ENCODE data around the gene RNF213.
"Not testable (repeated sequence)": the region's sequence is repeated elsewhere in the genome, so short reads cannot be mapped to it uniquely, and the experiment has no call there.

RNF213 gene

GRCh38 chr17:80253631-80254395 is 6.8 kb upstream of the RNF213 start:
- no peak for DNase-seq

DNA sequence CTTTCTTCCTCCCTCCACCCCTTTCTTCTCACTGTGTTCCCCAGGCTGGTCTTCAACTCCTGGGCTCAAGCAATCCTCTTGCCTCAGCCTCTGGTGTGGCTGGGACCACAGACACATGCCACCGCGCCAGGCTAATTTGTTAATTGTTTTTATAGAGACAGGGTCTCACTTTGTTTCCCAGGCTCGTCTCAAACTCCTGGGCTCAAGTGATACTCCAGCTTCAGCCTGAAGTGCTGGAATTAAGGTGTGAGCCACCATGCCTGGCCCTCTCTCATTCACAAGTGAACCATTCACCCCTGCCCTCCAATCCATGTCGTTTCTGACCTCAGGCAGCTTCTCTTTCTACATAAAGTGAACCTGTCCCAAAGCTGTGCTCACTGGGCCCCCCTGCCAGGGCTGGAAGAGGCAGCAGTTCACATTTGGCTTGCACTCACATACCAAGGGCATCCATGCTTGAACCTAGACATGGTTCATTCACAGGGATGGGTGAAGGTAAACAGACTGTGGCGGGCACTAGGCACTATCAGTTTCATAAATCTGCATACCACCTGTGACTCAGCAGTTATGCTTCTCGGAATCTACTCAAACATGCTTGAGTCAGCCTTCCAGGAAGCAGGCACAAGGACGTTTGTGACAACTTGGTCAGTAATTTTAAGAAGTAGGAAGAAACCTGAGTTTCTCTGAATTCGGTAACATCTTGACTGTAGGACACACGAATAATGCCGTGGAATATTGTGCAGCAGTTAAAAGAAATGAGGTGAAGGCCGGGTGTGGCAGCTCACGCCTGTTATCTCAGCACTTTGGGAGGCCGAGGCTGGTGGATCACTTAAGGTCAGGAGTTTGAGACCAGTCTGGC is 6.0 kb upstream of the RNF213 start:
- peak; percentile 68 to 79 for DNase-seq

DNA sequence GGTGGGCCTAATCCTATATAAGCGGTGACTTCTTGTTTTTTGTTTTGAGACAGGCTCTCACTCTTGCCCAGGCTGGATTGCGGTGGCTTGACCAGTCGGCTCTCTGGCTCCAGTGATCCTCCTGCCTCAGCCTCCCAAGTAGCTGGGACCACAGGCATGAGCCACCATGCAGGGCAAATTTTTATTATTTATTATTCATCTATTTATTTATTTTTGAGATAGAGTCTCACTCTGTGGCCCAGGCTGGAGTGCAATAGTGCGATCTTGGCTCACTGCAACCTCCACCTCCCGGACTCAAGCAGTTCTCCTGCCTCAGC is 4.7 kb upstream of the RNF213 start:
- DNase-seq, result no peak

DNA sequence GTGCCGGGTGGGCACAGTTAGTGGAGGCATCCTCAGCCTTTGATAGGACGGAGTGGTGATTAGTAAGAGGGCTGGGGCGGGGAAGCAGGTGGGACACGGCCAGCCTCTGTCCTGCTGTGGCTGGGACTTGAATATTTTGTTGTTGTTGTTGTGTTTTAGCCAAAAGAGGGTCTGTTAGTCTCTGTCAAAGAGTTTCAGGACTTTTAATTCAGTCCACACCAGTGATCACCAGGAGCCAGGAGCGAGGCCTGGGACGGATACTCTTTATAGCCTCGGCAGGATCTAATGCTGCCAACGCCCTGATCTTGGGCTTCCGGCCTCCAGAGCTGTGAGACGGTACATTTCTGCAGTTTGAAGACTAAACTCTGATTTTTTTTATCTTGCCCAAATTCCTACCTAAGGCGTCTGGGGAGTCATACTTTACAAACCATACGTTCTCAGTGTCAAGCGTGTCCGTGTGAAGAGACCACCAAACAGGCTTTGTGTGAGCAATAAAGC is 2.9 kb upstream of the RNF213 start:
- no peak for DNase-seq

GRCh38 chr17:80258296-80258695 is 2.4 kb upstream of the RNF213 start:
- not testable (repeated sequence) for DNase-seq

GRCh38 chr17:80259457-80260068 is 1.1 kb upstream of the RNF213 start:
- DNase-seq, result no peak

- DNase-seq, result peak; percentile 81 to 83
These were observed 550 bp upstream of the RNF213 start for GRCh38 chr17:80260069-80260535.

- DNase-seq, result peak; percentile 74 to 83
These were observed 675 bp downstream of the RNF213 start for GRCh38 chr17:80261159-80261894.

DNA sequence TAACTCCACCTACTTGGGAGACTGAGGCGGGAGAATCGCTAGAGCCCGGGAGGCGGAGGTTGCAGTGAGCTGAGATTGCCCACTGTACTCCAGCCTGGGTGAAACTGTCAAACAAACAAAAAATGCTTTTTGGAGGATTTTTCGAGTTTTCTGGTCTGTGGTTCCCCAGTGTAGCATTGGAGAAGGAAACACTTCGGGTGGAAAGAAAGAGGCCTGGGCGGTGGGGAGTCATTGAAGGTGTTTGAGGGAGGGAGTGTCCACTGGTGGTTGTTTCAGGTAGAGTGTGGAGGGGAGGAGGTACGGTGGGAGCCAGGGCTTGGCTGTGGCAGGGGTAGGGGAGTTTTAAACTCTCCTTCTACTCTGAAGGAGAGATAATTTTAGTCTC is 1.2 kb downstream of the RNF213 start:
- no peak for DNase-seq

GRCh38 chr17:80262291-80262690 is 1.6 kb downstream of the RNF213 start:
- DNase-seq, result no peak

DNA sequence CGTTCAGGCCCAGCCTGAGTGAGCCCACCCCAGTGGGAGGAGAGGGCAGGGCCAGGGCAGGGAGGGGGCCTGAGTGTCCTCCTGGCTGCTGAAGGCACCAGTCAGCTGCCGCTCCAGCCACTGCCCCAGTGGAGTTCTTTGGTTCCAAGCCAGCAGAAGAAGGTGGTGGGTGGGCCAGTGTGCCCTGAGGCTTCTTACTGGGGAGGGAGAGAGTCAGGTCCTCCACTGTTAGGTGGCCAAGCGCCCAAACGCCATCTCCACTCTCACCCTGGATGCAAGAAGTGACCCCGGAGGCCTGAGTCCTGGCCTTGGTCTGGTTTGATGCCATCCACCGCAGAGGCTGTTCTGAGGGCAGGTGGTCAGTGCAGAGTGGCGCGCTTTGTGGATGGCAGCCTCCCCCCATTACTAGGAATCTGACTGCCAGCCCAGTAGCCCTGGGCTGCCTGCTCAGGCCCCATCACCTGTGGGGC is 2.2 kb downstream of the RNF213 start:
- no peak for DNase-seq

DNA sequence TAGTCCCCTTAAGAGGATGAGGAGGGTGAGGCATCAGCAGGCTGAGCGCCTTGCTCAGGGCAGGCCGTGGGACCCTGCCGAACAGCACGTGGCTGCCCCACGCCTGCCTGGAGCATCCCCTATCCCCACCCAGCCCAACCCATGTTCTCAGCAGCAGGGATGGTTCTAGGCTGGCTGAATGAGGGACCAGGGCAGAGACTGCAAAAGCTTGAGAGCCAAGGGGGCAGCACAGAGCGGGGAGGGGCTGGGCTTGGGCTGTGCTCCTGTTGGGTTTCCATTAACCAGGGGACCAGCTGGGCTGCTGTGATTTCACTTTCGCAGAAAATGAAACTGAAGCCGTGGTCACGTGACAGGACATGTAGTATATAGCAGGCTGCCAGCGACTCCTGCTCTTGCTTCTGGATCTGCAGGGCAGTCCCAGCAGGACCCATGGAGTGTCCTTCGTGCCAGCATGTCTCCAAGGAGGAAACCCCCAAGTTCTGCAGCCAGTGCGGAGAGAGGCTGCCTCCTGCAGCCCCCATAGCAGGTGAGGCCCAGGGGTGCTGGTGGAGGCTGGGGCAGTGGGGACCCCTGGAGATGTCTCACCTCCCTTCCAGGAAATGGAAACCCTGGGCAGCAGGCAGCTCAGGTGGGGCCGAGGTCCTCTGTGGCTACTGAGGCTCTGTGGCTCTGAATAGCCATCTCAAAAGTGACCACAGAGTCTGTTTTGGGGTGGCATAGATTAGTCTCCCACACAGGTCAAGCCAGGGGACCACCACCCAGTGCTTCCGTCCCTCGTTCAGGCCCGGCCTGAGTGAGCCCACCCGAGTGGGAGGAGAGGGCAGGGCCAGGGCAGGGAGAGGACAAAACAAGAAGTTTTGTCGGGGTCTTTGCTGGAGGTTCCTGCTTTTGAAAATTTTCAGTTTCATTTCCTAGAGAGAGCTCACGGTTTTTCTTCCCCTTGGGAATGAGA is 2.9 kb downstream of the RNF213 start:
- peak; percentile 87 to 90 for DNase-seq

DNA sequence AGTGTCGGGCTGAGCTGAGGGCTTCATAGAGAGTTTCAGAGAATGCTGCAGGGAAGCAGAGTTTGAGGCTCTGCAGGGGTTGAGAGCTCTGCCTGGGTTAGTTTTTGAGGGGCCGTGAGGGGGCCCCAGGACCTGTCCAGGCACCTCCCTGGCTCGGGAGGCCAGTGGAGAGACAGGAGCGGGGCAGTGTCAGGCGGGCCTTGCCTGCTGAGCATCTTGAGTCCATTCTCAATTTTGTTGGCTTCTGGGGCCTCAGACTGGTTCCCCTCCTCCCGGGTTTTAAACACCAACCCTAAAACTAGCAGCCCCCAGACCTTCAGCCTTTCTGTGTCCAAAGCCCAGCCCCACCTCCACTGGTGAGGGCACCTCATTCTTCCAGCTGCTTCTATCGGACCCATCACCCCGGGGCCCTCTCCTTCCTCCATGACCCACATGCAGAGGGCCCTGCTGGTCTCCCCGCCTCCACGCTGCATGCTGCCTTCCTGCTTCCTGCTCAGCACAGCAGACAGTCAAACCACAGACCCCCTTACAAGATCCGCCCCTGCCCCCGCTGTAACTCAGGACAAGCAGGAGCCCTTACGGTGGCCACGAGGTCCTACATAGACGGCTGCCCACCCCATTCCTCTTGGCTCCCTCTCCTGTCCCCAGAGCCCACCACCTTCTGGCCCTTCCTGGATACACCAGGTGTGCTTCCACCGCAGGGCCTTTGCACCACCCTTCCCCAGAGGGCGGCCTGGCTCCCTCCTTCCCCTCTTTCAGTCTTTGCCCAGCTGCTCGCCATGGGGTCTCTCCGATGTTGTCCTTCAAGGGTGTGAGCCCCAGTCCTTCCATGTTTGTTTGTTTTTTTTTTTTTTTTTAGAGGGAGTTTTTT is 3.8 kb downstream of the RNF213 start:
- DNase-seq, result peak; percentile 39 to 55

GRCh38 chr17:80265205-80266068 is 4.8 kb downstream of the RNF213 start:
- DNase-seq, result peak; percentile 64 to 74

- DNase-seq, result no peak
These were observed 6.7 kb downstream of the RNF213 start for GRCh38 chr17:80267391-80267790.

- no peak for DNase-seq
These were observed 7.8 kb downstream of the RNF213 start for GRCh38 chr17:80268427-80268826.

- no peak for DNase-seq
These were observed 8.8 kb downstream of the RNF213 start for GRCh38 chr17:80269405-80269807.

DNA sequence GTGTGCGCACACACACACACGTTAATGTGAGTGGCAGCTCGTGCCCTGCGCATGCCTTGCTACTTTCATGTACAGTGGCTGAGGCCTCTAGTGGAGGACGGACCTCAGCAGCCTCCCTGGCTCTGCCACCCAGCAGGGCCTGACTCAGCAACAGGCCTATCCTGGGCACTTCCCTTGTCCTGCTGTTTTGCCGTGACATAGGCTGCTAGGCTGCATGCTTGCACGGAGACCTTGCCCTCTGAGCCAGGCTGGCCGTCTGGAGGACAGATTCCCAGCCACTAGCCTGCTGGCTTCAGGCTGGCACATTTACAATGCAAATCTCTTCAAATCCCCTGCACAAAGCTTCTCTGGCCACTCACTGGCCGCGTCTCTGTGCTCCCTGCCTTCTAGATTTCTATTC is 9.5 kb downstream of the RNF213 start:
- DNase-seq, result no peak

DNA sequence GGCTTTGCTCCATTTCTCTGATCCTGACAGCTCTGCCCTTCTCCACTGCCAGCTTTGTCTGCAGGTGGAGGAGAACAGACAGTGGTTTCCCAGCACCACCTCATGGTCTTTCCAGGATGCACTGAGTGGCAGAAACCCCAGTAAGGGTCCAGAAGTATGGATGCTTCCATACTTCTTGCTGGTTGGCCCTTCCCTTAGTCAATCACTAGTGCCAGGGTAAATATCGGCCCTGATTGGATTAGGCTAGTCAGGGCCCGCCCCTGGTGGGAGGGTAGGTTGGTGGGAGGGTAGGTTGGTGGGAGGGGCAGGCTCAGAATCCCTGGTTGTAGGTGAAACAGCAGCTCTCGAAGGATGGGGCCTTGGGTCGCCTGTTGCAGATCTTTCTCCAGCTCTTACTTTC is 10.2 kb downstream of the RNF213 start:
- DNase-seq, result peak; percentile 30 to 51
